HepG2 (cell line): ENCODE data around the gene CYP2W1. TPM values are rescaled to one million over a fixed set of nuclear protein-coding genes. Genes with fewer than 3 reads are reported as not detected.

ENCODE experiments used
- CAMTA2 ChIP-seq: sonication (generic); formaldehyde crosslinking; IDR thresholded peaks from 2 replicates; pipeline ENCODE4 v1.4.0; 2020; ENCODE audit warnings: mild to moderate bottlenecking, missing genetic modification reagents, borderline replicate concordance
- DR1 ChIP-seq: sonication (generic); formaldehyde crosslinking; IDR thresholded peaks from 2 replicates; pipeline ENCODE4 v1.8.0; 2021; ENCODE audit warnings: mild to moderate bottlenecking, missing genetic modification reagents, inconsistent platforms
- FOXO1 ChIP-seq: sonication (generic); formaldehyde crosslinking; IDR thresholded peaks from 2 replicates; pipeline ENCODE4 v1.4.0; 2020; ENCODE audit warnings: missing genetic modification reagents
- HOXA7 ChIP-seq: sonication (generic); formaldehyde crosslinking; IDR thresholded peaks from 2 replicates; pipeline ENCODE4 v1.8.1; 2022; ENCODE audit warnings: mild to moderate bottlenecking, missing genetic modification reagents, moderate library complexity
- IKZF4 ChIP-seq: sonication (generic); formaldehyde crosslinking; IDR thresholded peaks from 2 replicates; pipeline ENCODE4 v1.5.1; 2020; ENCODE audit warnings: borderline replicate concordance, mild to moderate bottlenecking, low read depth, missing genetic modification reagents; ENCODE audit errors: not compliant biosample characterization
- IRF9 ChIP-seq: sonication (generic); formaldehyde crosslinking; IDR thresholded peaks from 2 replicates; pipeline ENCODE4 v1.8.0; 2022; ENCODE audit warnings: missing genetic modification reagents, mild to moderate bottlenecking, borderline replicate concordance
- JDP2 ChIP-seq: sonication (generic); formaldehyde crosslinking; IDR thresholded peaks from 2 replicates; pipeline ENCODE4 v1.8.1; 2022; ENCODE audit warnings: missing genetic modification reagents, borderline replicate concordance
- KDM5B ChIP-seq: sonication (generic); formaldehyde crosslinking; IDR thresholded peaks from 2 replicates; pipeline ENCODE4 v1.4.0; 2020; ENCODE audit warnings: missing genetic modification reagents, mild to moderate bottlenecking, borderline replicate concordance
- NFKBIZ ChIP-seq: IDR thresholded peaks from 2 replicates; pipeline ENCODE4 v1.6.1; 2018; ENCODE audit warnings: missing genetic modification reagents, missing compliant biosample characterization
- NONO ChIP-seq, 2 experiments: fragments of 450-650 bp in 1 of 2; sonication (generic) in 1 of 2; formaldehyde crosslinking in 1 of 2; IDR thresholded peaks in 1 of 2; conservative IDR thresholded peaks in 1 of 2; 2 replicates each; pipeline versions ENCODE4 v1.6.1 to v1.8.0; 2017 to 2022; ENCODE audit warnings: mild to moderate bottlenecking in 1 of 2, missing genetic modification reagents in 1 of 2, moderate library complexity in 1 of 2
- PHB2 ChIP-seq: fragments of 450-650 bp; IDR thresholded peaks from 2 replicates; pipeline ENCODE4 v1.6.1; 2018; ENCODE audit not compliant: partially characterized antibody
- PLSCR1 ChIP-seq: sonication (generic); formaldehyde crosslinking; IDR thresholded peaks from 2 replicates; pipeline ENCODE4 v1.5.0; 2020; ENCODE audit warnings: missing genetic modification reagents, mild to moderate bottlenecking, borderline replicate concordance
- PRDM10 ChIP-seq: sonication (generic); formaldehyde crosslinking; IDR thresholded peaks from 2 replicates; pipeline ENCODE4 v1.4.0; 2020; ENCODE audit warnings: low read depth, missing genetic modification reagents
- PRMT3 ChIP-seq: sonication (generic); formaldehyde crosslinking; IDR thresholded peaks from 2 replicates; pipeline ENCODE4 v1.8.1; 2022; ENCODE audit warnings: low read depth, mild to moderate bottlenecking, moderate library complexity, missing genetic modification reagents, borderline replicate concordance
- REXO4 ChIP-seq: sonication (generic); formaldehyde crosslinking; IDR thresholded peaks from 2 replicates; pipeline ENCODE4 v1.8.0; 2022; ENCODE audit warnings: missing genetic modification reagents, mild to moderate bottlenecking, borderline replicate concordance
- SIX1 ChIP-seq: sonication (generic); formaldehyde crosslinking; IDR thresholded peaks from 2 replicates; pipeline ENCODE4 v1.4.0; 2020; ENCODE audit warnings: missing genetic modification reagents, borderline replicate concordance
- TEF ChIP-seq: sonication (generic); formaldehyde crosslinking; IDR thresholded peaks from 2 replicates; pipeline ENCODE4 v1.5.0; 2020; ENCODE audit warnings: missing genetic modification reagents
- ZNF775 ChIP-seq: sonication (generic); formaldehyde crosslinking; IDR thresholded peaks from 2 replicates; pipeline ENCODE4 v1.4.0; 2020; ENCODE audit warnings: missing genetic modification reagents, mild to moderate bottlenecking, moderate library complexity, borderline replicate concordance
- ZNF784 ChIP-seq: sonication (generic); formaldehyde crosslinking; IDR thresholded peaks from 2 replicates; pipeline ENCODE4 v1.5.1; 2020; ENCODE audit warnings: missing genetic modification reagents, mild to moderate bottlenecking, borderline replicate concordance
- ZNF816 ChIP-seq: sonication (generic); formaldehyde crosslinking; IDR thresholded peaks from 2 replicates; pipeline ENCODE4 v1.8.0; 2022; ENCODE audit warnings: missing genetic modification reagents, mild to moderate bottlenecking, borderline replicate concordance
- ZSCAN25 ChIP-seq: sonication (generic); formaldehyde crosslinking; IDR thresholded peaks from 2 replicates; pipeline ENCODE4 v1.8.0; 2022; ENCODE audit warnings: mild to moderate bottlenecking, missing genetic modification reagents
- ZZZ3 ChIP-seq: sonication (generic); formaldehyde crosslinking; IDR thresholded peaks from 2 replicates; pipeline ENCODE4 v1.4.0; 2020; ENCODE audit warnings: missing genetic modification reagents, mild to moderate bottlenecking, borderline replicate concordance
- polyA plus RNA-seq, 8 experiments: library from polyadenylated mRNA; depleted of rRNA in 3 of 8; stranded (reverse) in 7 of 8; unstranded in 1 of 8; fragments of >200 nt; fragmentation: Illumina TruSeq in 4 of 8; extraction: Trizol in 4 of 8; gene quantifications; 2 replicates each; pipeline versions ENCODE4 v1.2.1 to v1.2.3, GENCODE V29; 2011 to 2016; ENCODE audit warnings: low read depth in 4 of 8, missing spikeins in 1 of 8, mixed read lengths in 1 of 8; ENCODE audit not compliant: insufficient read depth in 1 of 8
- total RNA-seq, 5 experiments: library from RNA; depleted of rRNA; stranded (reverse); fragments of >200 nt; fragmentation: Illumina TruSeq; extraction: Trizol; gene quantifications; 2 replicates each; pipeline ENCODE4 v1.2.3, GENCODE V29; 2016; ENCODE audit warnings: low read depth in 1 of 5

The CYP2W1 gene
- total and polyA plus RNA-seq, 2 of the 13 experiments (the other 11 are each of a cell fraction or from before 2014, with no cell fraction given): 19.5 to 31.7 TPM

GRCh38 chr7:983004-983615 lies at the start of gene CYP2W1 (continued):
- no peak for TF ChIP-seq NFKBIZ
- no peak for TF ChIP-seq PRDM10 (CRISPR knock-in tag)
- no peak; the same call in 1 of the 2 replicates for TF ChIP-seq ZNF784 (CRISPR knock-in tag)
- peak; percentile 80; the same call in 1 of the 2 replicates for TF ChIP-seq KDM5B (CRISPR knock-in tag)
- no peak for TF ChIP-seq JDP2
- TF ChIP-seq CAMTA2 (CRISPR knock-in tag): no peak
- no peak for TF ChIP-seq IKZF4 (CRISPR knock-in tag)
- TF ChIP-seq PLSCR1 (CRISPR knock-in tag): no peak
- no peak for TF ChIP-seq TEF (CRISPR knock-in tag)
- TF ChIP-seq ZSCAN25 (CRISPR knock-in tag): peak; percentile 16; the same call in 1 of the 2 replicates
- no peak for TF ChIP-seq NONO (IDR thresholded peaks at IDR 0.05)
- peak; percentile 87 for TF ChIP-seq NONO (CRISPR knock-in tag; conservative IDR thresholded peaks at IDR 0.05)
- no peak for TF ChIP-seq IRF9 (CRISPR knock-in tag)
- TF ChIP-seq ZZZ3 (CRISPR knock-in tag): no peak
- TF ChIP-seq FOXO1 (CRISPR knock-in tag): peak; percentile 44; the same call in 1 of the 2 replicates
- TF ChIP-seq PHB2: no peak
- peak; percentile 68; the same call in 1 of the 2 replicates for TF ChIP-seq DR1
- no peak for TF ChIP-seq ZNF775 (CRISPR knock-in tag)
- no peak for TF ChIP-seq PRMT3 (CRISPR knock-in tag)
- no peak for TF ChIP-seq SIX1
- TF ChIP-seq HOXA7 (CRISPR knock-in tag): no peak
- TF ChIP-seq REXO4 (CRISPR knock-in tag): no peak
- TF ChIP-seq ZNF816: no peak; the same call in 1 of the 2 replicates
